ENCODE measurements around the gene MTHFD2.
"Not testable (repeated sequence)": the region's sequence is repeated elsewhere in the genome, so short reads cannot be mapped to it uniquely, and the experiment has no call there.

MTHFD2 gene

DNA sequence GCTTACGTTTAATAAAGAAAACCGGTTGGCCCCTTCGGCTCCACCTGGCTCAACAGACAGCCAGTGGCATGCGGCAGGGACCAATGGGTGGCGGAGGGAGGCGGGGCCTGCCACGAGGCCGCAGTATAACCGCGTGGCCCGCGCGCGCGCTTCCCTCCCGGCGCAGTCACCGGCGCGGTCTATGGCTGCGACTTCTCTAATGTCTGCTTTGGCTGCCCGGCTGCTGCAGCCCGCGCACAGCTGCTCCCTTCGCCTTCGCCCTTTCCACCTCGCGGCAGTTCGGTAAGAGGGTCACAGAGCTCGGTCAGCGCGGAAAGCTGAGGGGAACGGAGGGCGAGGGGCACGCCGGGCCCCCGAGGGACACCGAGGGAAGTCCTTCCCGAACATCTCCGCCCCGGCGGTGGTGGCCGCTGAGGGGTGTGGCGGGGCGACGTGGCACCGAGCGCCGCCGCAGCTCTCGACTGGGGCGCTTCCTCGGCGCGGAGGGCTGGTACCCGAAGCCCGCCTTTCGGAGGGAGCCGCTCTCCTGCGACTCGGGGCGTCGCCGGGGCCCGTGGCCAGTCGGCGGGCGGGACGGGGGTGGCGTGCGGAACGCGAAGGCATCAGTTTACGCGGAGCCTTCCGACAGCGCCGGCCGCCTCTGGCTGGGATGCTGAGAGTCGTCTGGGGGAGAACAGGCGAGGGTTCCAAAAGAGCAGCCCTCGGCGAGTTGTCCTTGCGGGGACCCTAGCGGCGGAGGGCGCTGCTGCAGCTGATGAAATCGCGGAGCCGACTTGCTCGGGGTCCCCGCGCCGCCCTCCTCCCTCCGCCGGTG, at the start of gene MTHFD2:
MTHFD2 (plus strand) TSS at position 155 of the 814 bp plus-strand sequence; CDS start at position 182, 27 bp downstream.
- DNase-seq: peak; percentile 99

GRCh38 chr2:74149247-74149525, 49.2 kb upstream of the MTHFD2 start:
- DNase-seq: no peak

DNA sequence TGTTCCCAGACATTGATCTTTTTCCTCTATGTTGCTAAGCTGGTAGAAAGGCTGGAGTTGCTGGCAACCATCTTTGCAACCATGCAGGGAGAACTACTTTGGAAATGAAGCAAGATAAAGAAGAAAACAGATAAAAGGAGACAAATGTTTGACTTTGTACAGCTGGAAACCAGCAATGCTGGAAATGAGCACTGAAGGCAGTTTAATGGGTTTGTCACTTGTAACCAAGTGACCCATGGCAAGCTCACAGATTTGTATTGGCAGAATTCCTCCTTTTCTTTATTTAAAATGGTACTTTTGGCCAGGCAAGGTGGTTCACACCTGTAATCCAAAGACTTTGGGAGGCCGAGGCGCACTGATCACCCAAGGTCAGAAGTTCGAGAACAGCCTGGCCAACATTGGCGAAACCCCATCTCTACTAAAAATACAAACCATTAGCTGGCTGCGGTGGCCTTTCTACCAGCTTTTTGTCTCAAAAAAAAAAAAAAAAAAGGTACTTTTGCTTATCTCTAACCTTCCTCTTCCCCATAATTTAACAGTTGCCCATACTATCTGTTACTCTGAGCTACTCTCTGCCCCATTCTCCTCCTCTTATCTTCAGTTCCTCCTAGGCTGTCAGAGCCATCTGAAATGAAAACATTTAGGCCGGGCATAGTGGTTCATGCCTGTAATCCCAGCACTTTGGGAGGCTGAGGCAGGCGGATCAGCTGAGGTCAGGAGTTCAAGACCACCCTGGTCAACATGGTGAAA, 48.7 kb upstream of the MTHFD2 start:
- no peak for DNase-seq

- DNase-seq: no peak
Measured at GRCh38 chr2:74152954-74153353, 45.5 kb upstream of the MTHFD2 start.

DNA sequence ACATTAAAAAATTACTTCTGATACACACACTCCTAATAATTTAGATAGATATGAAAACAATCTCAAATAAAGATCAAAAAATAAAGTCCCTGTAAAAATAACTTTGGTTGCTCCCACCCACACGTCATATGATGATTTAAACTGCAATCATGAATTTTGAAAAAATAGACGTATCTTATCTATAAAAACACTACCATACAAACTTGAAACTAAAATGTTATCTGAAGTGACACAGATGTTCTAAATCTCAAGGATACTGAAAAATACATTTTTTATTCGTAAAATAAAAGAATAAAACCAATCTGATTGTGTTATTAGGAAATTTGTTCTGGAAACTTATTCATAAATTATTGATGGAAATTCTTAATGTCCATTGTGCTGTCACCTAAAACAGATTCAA, 42.6 kb upstream of the MTHFD2 start:
- DNase-seq: no peak

GRCh38 chr2:74162951-74163350, 35.5 kb upstream of the MTHFD2 start:
- no peak for DNase-seq

DNA sequence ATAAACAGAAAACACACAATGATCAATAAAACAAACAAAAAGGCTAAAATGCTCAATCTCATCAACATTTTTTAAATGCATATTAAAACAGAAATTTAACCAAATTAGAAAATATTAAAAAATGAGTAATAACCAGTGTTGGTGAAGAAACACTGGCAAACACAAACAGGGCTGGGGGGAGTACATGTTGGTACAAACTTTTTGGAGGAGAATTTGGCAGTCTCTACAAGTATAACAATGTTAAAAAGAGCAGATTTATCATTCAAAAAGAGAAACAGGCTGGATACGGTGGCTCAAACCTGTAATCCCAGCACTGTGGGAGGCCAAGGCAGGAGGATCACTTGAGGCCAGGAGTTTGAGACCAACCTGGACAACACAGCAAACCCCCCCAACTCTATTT, 33.7 kb upstream of the MTHFD2 start:
- no peak for DNase-seq

DNA sequence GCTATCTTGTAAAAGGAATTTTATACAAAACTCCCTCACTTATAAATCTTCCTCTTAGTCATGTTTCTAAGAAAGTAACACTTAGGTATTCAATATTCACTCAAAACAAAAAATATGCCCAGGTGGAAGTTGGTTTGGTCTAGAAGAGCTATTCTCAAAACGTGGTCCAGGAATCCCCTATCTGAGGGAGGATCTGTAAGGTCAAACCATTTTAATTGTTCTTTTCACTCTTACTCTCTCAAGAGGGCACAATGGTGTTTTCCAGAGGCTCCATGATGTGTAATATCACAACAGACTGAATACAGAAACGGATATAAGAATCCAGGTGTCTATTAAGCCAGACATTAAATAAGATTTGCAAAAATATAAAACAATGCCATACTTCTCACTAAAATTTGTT, 29.7 kb upstream of the MTHFD2 start:
- no peak for DNase-seq

DNA sequence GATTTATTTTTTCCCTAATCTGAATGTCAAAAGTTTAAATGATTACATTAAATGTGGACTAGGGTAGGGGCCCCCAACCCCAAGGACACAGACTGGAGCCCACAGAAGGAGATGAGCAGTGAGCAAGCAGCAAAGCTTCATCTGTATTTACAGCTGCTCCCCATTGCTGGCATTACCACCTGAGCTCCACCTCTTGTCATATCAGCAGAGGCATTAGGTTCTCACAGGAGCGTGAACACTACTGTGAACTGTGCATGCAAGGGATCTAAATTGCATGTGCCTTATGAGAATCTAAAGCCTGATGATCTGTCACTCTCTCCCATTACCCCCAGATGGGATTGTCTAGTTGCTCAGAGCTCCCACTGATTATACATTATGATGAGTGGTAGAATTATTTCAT, 23.5 kb upstream of the MTHFD2 start:
- DNase-seq: no peak

DNA sequence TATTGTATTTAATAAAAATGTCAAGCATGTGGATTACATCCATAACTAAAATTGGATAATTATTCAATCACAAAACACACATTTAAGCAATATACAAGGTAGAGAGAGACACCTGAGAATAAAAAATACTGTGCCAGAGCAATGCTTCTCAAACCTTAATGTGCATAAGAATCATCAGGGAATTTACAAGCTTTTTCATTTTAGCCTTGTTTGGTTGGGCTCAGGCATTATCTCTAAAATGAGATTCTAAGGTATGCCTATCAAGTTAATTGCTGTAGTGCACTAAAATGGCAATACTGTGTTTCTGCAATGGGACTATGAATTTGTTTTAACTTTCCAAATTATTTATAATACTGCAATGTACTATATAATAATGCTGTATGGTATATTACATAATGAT, 20.7 kb upstream of the MTHFD2 start:
- no peak for DNase-seq

GRCh38 chr2:74178211-74179062, 20.0 kb upstream of the MTHFD2 start, which contains the start of gene MOB1A:
MOB1A (minus strand) TSS chr2:74178879; CDS start chr2:74178674, 205 bp downstream.
- peak; percentile 98 for DNase-seq

GRCh38 chr2:74179063-74179865, 19.2 kb upstream of the MTHFD2 start:
- no peak for DNase-seq

DNA sequence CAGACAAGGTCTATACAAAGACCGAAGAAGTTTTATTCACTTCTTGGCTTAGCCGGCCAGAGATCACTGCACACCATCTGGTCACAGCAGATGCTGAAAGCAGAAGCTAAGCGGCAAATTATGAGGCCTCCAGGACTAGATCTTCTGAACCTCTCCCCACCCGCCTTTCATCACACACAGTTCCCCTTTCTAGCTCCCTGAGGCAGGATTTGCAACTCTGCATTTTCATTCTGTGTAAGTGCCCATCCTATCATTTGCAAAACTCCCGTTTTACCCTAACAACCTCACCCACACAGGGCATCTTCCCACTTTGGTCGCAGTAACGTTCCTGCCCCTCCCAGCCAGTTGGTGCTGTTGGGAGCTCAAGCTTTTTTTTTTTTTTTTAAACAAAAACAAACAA, 16.7 kb upstream of the MTHFD2 start:
- DNase-seq: no peak

GRCh38 chr2:74183878-74184277, 14.5 kb upstream of the MTHFD2 start:
- no peak for DNase-seq

- no peak for DNase-seq
Measured at GRCh38 chr2:74186038-74186437, 12.4 kb upstream of the MTHFD2 start.

GRCh38 chr2:74186706-74187105, 11.7 kb upstream of the MTHFD2 start:
- DNase-seq: not testable (repeated sequence)

- DNase-seq: peak; percentile 63
Measured at GRCh38 chr2:74188018-74188601, 10.3 kb upstream of the MTHFD2 start.

- DNase-seq: no peak
Measured at GRCh38 chr2:74188696-74189095, 9.7 kb upstream of the MTHFD2 start.

DNA sequence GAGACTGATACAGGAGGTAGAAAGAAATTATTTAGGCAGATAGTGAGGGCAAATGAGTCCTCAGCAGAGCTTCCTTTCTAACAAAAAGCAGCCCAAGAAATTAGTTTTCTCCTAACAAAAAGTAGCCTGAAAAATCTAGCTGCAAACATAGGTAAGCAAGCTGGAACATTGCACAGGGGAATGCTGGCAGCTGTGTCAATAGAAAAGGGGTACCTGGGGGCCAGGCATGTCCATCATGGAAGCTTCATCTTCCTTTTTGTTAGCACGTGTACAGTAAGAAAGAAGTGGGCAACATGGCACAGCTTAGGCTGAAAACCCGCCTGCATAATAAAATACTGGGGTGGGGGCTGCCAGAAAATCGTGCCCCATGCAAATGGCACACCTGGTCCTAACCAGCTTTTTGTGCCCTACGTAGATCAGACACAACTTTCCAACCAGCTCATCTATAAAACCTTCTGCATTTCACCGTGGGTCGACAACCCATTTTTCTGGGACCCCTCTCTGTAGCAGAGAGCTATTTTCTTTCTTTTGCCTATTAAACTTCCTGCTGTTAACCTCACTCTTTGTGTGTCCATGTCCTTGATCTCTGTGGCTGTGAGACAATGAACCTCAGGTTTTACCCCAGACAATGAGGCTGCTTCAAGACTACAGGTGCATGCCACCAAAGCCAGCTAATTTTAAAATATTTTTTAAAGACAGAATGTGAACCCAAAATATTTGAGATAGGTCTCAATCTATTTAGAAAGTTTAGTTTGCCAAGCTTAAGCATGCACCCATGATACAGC, 6.6 kb upstream of the MTHFD2 start:
- DNase-seq: no peak

DNA sequence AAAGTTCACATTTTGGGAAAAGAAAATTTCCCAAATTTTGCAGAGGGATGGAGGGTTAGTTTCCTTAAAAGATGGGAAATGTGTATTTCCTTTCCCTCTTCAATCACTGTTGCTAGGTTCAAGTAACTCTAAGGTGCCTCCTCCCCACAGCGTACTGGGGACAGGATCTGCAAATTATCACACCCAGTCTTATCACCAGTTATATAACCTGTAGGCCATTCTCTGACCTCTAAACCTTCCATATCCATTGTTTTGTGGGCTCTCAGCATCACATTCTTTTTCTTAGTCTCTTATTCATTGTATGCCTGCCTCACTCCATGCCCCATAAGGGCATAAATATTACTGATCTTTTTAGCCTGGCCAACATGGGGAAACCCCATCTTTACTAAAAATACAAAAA, 3.6 kb upstream of the MTHFD2 start:
- no peak for DNase-seq

GRCh38 chr2:74197049-74197448, 1.4 kb upstream of the MTHFD2 start:
- no peak for DNase-seq

Data from fibroblast of skin of right quadriceps (primary cell).